ENCODE measurements around the gene RABGAP1L.
"Not testable (repeated sequence)": the region's sequence is repeated elsewhere in the genome, so short reads cannot be mapped to it uniquely, and the experiment has no call there.

The RABGAP1L gene

GRCh38 chr1:174469052-174469451 is 309.7 kb downstream of the RABGAP1L start:
- no peak for DNase-seq

- DNase-seq, result no peak
Measured at GRCh38 chr1:174469687-174470086, 310.4 kb downstream of the RABGAP1L start.

- DNase-seq, result no peak
Measured at GRCh38 chr1:174479281-174479680, 320.0 kb downstream of the RABGAP1L start.

GRCh38 chr1:174480324-174480723 is 321.0 kb downstream of the RABGAP1L start:
- no peak for DNase-seq

GRCh38 chr1:174491606-174492005 is 332.3 kb downstream of the RABGAP1L start:
- DNase-seq, result no peak

- DNase-seq, result no peak
Measured at GRCh38 chr1:174497478-174497877, 338.2 kb downstream of the RABGAP1L start.

GRCh38 chr1:174516755-174517154 is 357.4 kb downstream of the RABGAP1L start:
- not testable (repeated sequence) for DNase-seq

- DNase-seq, result no peak
Measured at GRCh38 chr1:174519844-174520243, 360.5 kb downstream of the RABGAP1L start.

- no peak for DNase-seq
Measured at GRCh38 chr1:174531751-174532150, 372.4 kb downstream of the RABGAP1L start.

GRCh38 chr1:174534789-174535188 is 375.5 kb downstream of the RABGAP1L start:
- no peak for DNase-seq

- DNase-seq, result no peak
Measured at GRCh38 chr1:174535207-174535606, 375.9 kb downstream of the RABGAP1L start.

GRCh38 chr1:174543421-174543820 is 384.1 kb downstream of the RABGAP1L start:
- not testable (repeated sequence) for DNase-seq

GRCh38 chr1:174550296-174550695 is 391.0 kb downstream of the RABGAP1L start:
- no peak for DNase-seq

GRCh38 chr1:174556392-174556791 is 397.1 kb downstream of the RABGAP1L start:
- no peak for DNase-seq

- no peak for DNase-seq
Measured at GRCh38 chr1:174568551-174568950, 409.2 kb downstream of the RABGAP1L start.

GRCh38 chr1:174569240-174569639 is 409.9 kb downstream of the RABGAP1L start:
- no peak for DNase-seq

- DNase-seq, result no peak
Measured at GRCh38 chr1:174572771-174573170, 413.5 kb downstream of the RABGAP1L start.

- not testable (repeated sequence) for DNase-seq
Measured at GRCh38 chr1:174576120-174576519, 416.8 kb downstream of the RABGAP1L start.

GRCh38 chr1:174577681-174578080 is 418.4 kb downstream of the RABGAP1L start:
- no peak for DNase-seq

GRCh38 chr1:174580801-174581200 is 421.5 kb downstream of the RABGAP1L start:
- no peak for DNase-seq

- no peak for DNase-seq
Measured at GRCh38 chr1:174583316-174583715, 424.0 kb downstream of the RABGAP1L start.

GRCh38 chr1:174584071-174584470 is 424.8 kb downstream of the RABGAP1L start:
- no peak for DNase-seq

- not testable (repeated sequence) for DNase-seq
Measured at GRCh38 chr1:174588618-174589017, 429.3 kb downstream of the RABGAP1L start.

GRCh38 chr1:174605198-174605597 is 445.9 kb downstream of the RABGAP1L start:
- no peak for DNase-seq

GRCh38 chr1:174606471-174606870 is 447.2 kb downstream of the RABGAP1L start:
- no peak for DNase-seq

- DNase-seq, result not testable (repeated sequence)
Measured at GRCh38 chr1:174617905-174618304, 458.6 kb downstream of the RABGAP1L start.

Data from cortex of kidney (tissue), 1 donor.